IMR-90 (cell line): ENCODE measurements around the gene NEGR1. TPM values are rescaled to one million over a fixed set of nuclear protein-coding genes. Genes with fewer than 3 reads are reported as not detected.

Source experiments
- ATAC-seq: fragments of 200-7000 bp; cut with Tn5 transposase; 2 replicates; pipeline ENCODE4 v1.9.1; 2020; ENCODE audit warnings: low read depth, mild to moderate bottlenecking, moderate library complexity
- BruUV-seq: library from RNA; stranded (reverse); fragments of 400-500 nt; replicated peaks from 2 replicates; lab custom pipeline; 2021; lab: Mats Ljungman, UMichigan
- CTCF ChIA-PET: fragments of 300-600 bp; formaldehyde crosslinking; extraction: SDS; loops from one replicate; lab custom pipeline; 2021; ENCODE audit warnings: antibody characterized with exemption; lab: Yijun Ruan, JAX
- POLR2A ChIA-PET: fragments of 300-600 bp; sonication (Branson Sonifier 250); formaldehyde crosslinking; loops from one replicate; lab custom pipeline; 2022; ENCODE audit warnings: antibody characterized with exemption; ENCODE audit not compliant: unreplicated experiment; lab: Charles Lee
- DNase-seq: peaks from one replicate; pipeline ENCODE4 v3.0.0; 2013
- H2AFZ ChIP-seq: replicated peaks from 2 replicates; pipeline ENCODE3; 2013; ENCODE audit warnings: low read length, mild to moderate bottlenecking; ENCODE audit not compliant: poor library complexity
- H2AK5ac ChIP-seq: 2 replicates; pipeline ENCODE4 v1.6.1; 2013; ENCODE audit warnings: low read depth, low read length, inconsistent platforms
- H2AK9ac ChIP-seq: replicated peaks from 2 replicates; pipeline ENCODE3; 2013; ENCODE audit warnings: mild to moderate bottlenecking, low read depth, low read length, moderate library complexity; ENCODE audit not compliant: poor library complexity
- H2BK120ac ChIP-seq: 2 replicates; pipeline ENCODE4 v1.6.1; 2013; ENCODE audit warnings: low read depth, low read length, inconsistent platforms
- H2BK15ac ChIP-seq: 3 replicates; pipeline ENCODE4 v1.6.1; 2013; ENCODE audit warnings: low read depth, low read length, inconsistent platforms
- H2BK20ac ChIP-seq: 2 replicates; pipeline ENCODE4 v1.6.1; 2013; ENCODE audit warnings: low read depth, mild to moderate bottlenecking, inconsistent platforms, low read length, moderate library complexity
- H2BK5ac ChIP-seq: 2 replicates; pipeline ENCODE4 v1.6.1; 2013; ENCODE audit warnings: mild to moderate bottlenecking, low read depth, low read length, inconsistent platforms; ENCODE audit not compliant: poor library complexity, severe bottlenecking
- H3K14ac ChIP-seq: replicated peaks from 2 replicates; pipeline ENCODE4 v1.6.1; 2013; ENCODE audit warnings: low read depth, low read length, inconsistent platforms
- H3K18ac ChIP-seq: 2 replicates; pipeline ENCODE4 v1.6.1; 2013; ENCODE audit warnings: low read depth, low read length, control low read depth
- H3K23ac ChIP-seq: 2 replicates; pipeline ENCODE4 v1.6.1; 2013; ENCODE audit warnings: low read depth, low read length, inconsistent platforms
- H3K27ac ChIP-seq: 2 replicates; pipeline ENCODE4 v1.5.1; 2013; ENCODE audit warnings: mild to moderate bottlenecking, control low read depth, low read length; ENCODE audit not compliant: insufficient read depth
- H3K27me3 ChIP-seq: 2 replicates; pipeline ENCODE4 v1.6.1; 2013; ENCODE audit warnings: low read length; ENCODE audit not compliant: control insufficient read depth, insufficient read depth
- H3K36me3 ChIP-seq: 2 replicates; pipeline ENCODE4 v1.6.1; 2013; ENCODE audit warnings: low read length, mixed read lengths; ENCODE audit not compliant: control insufficient read depth, insufficient read depth
- H3K4ac ChIP-seq: 2 replicates; pipeline ENCODE4 v1.6.1; 2013; ENCODE audit warnings: low read depth, low read length, inconsistent platforms
- H3K4me1 ChIP-seq: 2 replicates; pipeline ENCODE4 v1.6.1; 2013; ENCODE audit warnings: low read length, mixed read lengths; ENCODE audit not compliant: control insufficient read depth, insufficient read depth
- H3K4me2 ChIP-seq: 2 replicates; pipeline ENCODE4 v1.6.1; 2013; ENCODE audit warnings: low read depth, mild to moderate bottlenecking, control low read depth, low read length, moderate library complexity
- H3K4me3 ChIP-seq: 2 replicates; pipeline ENCODE4 v1.5.1; 2013; ENCODE audit warnings: low read depth, mild to moderate bottlenecking, control low read depth, low read length, moderate library complexity; ENCODE audit not compliant: insufficient read depth
- H3K56ac ChIP-seq: 2 replicates; pipeline ENCODE4 v1.6.1; 2013; ENCODE audit warnings: low read length, inconsistent platforms; ENCODE audit not compliant: insufficient read depth; ENCODE audit errors: extremely low read depth
- H3K79me1 ChIP-seq, 2 experiments: 2 replicates each; pipeline ENCODE4 v1.6.1; 2013; ENCODE audit warnings: low read length in 2 of 2, inconsistent platforms in 1 of 2, low read depth in 1 of 2
- H3K9ac ChIP-seq: 2 replicates; pipeline ENCODE4 v1.6.1; 2013; ENCODE audit warnings: low read depth, low read length, control low read depth
- H3K9me1 ChIP-seq: 2 replicates; pipeline ENCODE4 v1.6.1; 2013; ENCODE audit warnings: low read length, inconsistent platforms; ENCODE audit not compliant: insufficient read depth
- H3K9me3 ChIP-seq: 2 replicates; pipeline ENCODE4 v1.6.1; 2013; ENCODE audit warnings: low read length; ENCODE audit not compliant: control insufficient read depth, insufficient read depth
- H4K20me1 ChIP-seq: 2 replicates; pipeline ENCODE4 v1.6.1; 2013; ENCODE audit warnings: low read length, inconsistent platforms; ENCODE audit not compliant: insufficient read depth
- H4K5ac ChIP-seq: 2 replicates; pipeline ENCODE4 v1.6.1; 2013; ENCODE audit warnings: mild to moderate bottlenecking, low read depth, low read length, control low read depth
- H4K8ac ChIP-seq, 2 experiments: 2 replicates each; pipeline ENCODE4 v1.6.1; 2013; ENCODE audit warnings: low read depth in 2 of 2, low read length in 2 of 2, control low read depth in 1 of 2, inconsistent platforms in 1 of 2
- H4K91ac ChIP-seq: 2 replicates; pipeline ENCODE4 v1.6.1; 2013; ENCODE audit warnings: low read depth, low read length, inconsistent platforms; ENCODE audit not compliant: insufficient read depth
- BHLHE40 ChIP-seq: fragments of 150-350 bp; IDR thresholded peaks from 2 replicates; pipeline ENCODE4 v1.6.1; 2016; ENCODE audit warnings: mild to moderate bottlenecking, low read depth, low read length
- CHD1 ChIP-seq: IDR thresholded peaks from 2 replicates; pipeline ENCODE4 v1.6.1; 2012; ENCODE audit warnings: low read depth, low read length, improper control_type of control experiment
- RAD21 ChIP-seq: IDR thresholded peaks from 2 replicates; pipeline ENCODE4 v1.6.1; 2012; ENCODE audit warnings: low read length, improper control_type of control experiment
- RFX5 ChIP-seq: IDR thresholded peaks from 2 replicates; pipeline ENCODE4 v1.8.0; 2012; ENCODE audit warnings: low read depth, mild to moderate bottlenecking, low read length, moderate library complexity
- WGBS, 2 experiments: methylation state at CpG; one replicate each; pipeline versions ENCODE4 v1.1.5 to v1.1.7; 2013; ENCODE audit warnings: missing lambda C conversion rate in 2 of 2; ENCODE audit not compliant: insufficient read length in 1 of 2; ENCODE audit errors: extremely low coverage in 2 of 2; 5-methylcytosine and 5-hydroxymethylcytosine counted together
- dilution Hi-C: fragments of 300-500 bp; cut with HindIII; formaldehyde crosslinking; loops from one replicate; pipeline ENCODE4 v1.14.3; 2018; ENCODE audit warnings: low sequenced_read_pairs; ENCODE audit not compliant: unreplicated experiment
- in situ Hi-C: fragments of 300-500 bp; cut with MboI; formaldehyde crosslinking; loops from 3 replicates; pipeline ENCODE4 v1.14.3; 2019; ENCODE audit warnings: low sequenced_read_pairs, inconsistent platforms, mixed read lengths
- intact Hi-C: fragments of 100-400 bp; cut with micrococcal nuclease; formaldehyde crosslinking; loops from 2 replicates; pipeline ENCODE4 v1.10.0; 2022
- polyA plus RNA-seq, 3 experiments: library from polyadenylated mRNA; depleted of rRNA; stranded (reverse); fragments of >200 nt; gene quantifications; 2 replicates each; pipeline ENCODE4 v1.2.3, GENCODE V29; 2012; ENCODE audit warnings: low replicate concordance in 1 of 3
- total RNA-seq: library from RNA; depleted of rRNA; stranded (reverse); fragments of >200 nt; gene quantifications from 2 replicates; pipeline ENCODE4 v1.2.3, GENCODE V29; 2012

NEGR1 gene
- total and polyA plus RNA-seq, 2 of the 4 experiments (the other 2 are of a cell fraction) = 5.1 to 9.1 TPM

DNA sequence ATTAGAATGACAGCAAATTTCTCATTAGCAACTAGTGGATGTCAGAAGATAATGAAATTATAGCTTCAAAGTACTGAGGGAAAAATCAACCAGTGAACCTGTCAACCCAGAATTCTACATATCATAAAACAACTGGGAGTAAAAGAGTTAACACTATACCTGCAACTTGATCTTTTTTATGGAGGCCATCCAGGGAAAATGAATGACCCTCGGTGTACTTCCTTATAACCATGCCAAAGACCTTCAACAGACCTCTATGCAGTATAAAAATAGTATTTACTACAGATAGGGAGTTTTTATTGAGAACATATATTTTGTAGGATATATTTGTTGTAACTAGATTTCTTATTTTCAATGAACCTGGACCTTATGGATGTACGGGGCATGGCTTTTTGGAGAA is 809.0 kb downstream of the NEGR1 start:
- no peak overlapping the region for H3K4me3 ChIP-seq
- no TSS peak for BruUV-seq
- no peaks in the 10 kb centered on the region for H4K20me1 ChIP-seq
- intact Hi-C loops = no loop called here
- WGBS, 2 experiments = no CpG with 5 or more reads among the region's 2 CpGs
- ATAC-seq (no peak), DNase-seq (no peak)
- H3K4me2 ChIP-seq = no peak overlapping the region
- H3K9me1 ChIP-seq = no peaks in the 10 kb centered on the region
- dilution Hi-C loops = no loop called here
- no peaks in the 10 kb centered on the region; the same call in 1 of the 2 replicates for H3K9me3 ChIP-seq
- no peak overlapping the region for H2AFZ ChIP-seq
- H2BK15ac ChIP-seq = no peak overlapping the region
- ChIA-PET CTCF (no interaction called here), POLR2A (no interaction called here)
- no peak overlapping the region for H4K5ac ChIP-seq
- H3K4ac ChIP-seq = no peak overlapping the region
- no peak overlapping the region for H2AK9ac ChIP-seq
- H3K23ac ChIP-seq = no peak overlapping the region
- H2BK120ac ChIP-seq = no peak overlapping the region
- H3K36me3 ChIP-seq = no peaks in the 10 kb centered on the region
- no peak overlapping the region for H3K18ac ChIP-seq
- H4K8ac ChIP-seq = no peak overlapping the region
- no peaks in the 10 kb centered on the region for H3K27me3 ChIP-seq
- H3K9ac ChIP-seq = no peak overlapping the region
- H2AK5ac ChIP-seq = no peak overlapping the region
- no peaks in the 10 kb centered on the region for H3K79me1 ChIP-seq
- TF ChIP-seq CHD1 = no peak
- no peak for TF ChIP-seq BHLHE40
- TF ChIP-seq RFX5 = no peak
- TF ChIP-seq RAD21 = no peak
- no peaks in the 10 kb centered on the region for H3K4me1 ChIP-seq
- no peak overlapping the region for H2BK20ac ChIP-seq
- no peak overlapping the region for H3K27ac ChIP-seq
- H2BK5ac ChIP-seq = no peak overlapping the region
- no peak overlapping the region for H3K56ac ChIP-seq
- in situ Hi-C loops = no loop called here
- H4K91ac ChIP-seq = no peak overlapping the region
- no peak overlapping the region for H3K14ac ChIP-seq
